GM23248 (cell line): ENCODE measurements around the gene MPDZ.

Experiments
- EZH2 ChIP-seq: fragments of 200-600 bp; sonication (generic); IDR thresholded peaks from 2 replicates; pipeline ENCODE4 v1.6.1; 2018; ENCODE audit warnings: antibody characterized with exemption, mild to moderate bottlenecking; ENCODE audit not compliant: insufficient read depth, poor library complexity, severe bottlenecking
- EZH2phosphoT487 ChIP-seq: fragments of 200-600 bp; sonication (generic); IDR thresholded peaks from 2 replicates; pipeline ENCODE4 v1.6.1; 2018; ENCODE audit warnings: antibody characterized with exemption, moderate library complexity, mild to moderate bottlenecking, low read depth; ENCODE audit not compliant: insufficient read depth

DNA sequence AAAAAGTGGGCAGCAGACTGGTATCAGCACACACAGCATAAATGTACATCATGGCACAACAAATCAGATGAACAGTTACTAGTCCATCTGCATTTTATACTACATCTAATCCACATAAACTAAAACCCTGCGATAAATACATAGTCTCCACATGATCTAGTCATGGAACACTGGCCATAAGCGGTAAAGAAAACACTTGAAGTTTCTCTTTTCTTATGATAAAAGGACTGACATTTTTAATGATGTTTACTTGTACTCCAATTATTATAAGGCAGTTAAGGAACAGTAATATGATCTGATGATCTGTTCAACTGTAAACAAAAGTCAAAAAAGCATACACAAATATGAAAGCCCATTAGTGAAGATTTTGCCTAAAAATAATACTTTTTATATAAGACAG lies 112.5 kb downstream of the MPDZ start:
- TF ChIP-seq EZH2 (no peak), EZH2phosphoT487 (no peak)
